Thymus (tissue), 14 donors: ENCODE data around the gene BTBD19. TPM values are rescaled to one million over a fixed set of nuclear protein-coding genes. Genes with fewer than 3 reads are reported as not detected.
A peak's percentile ranks its signal among the peaks of the same experiment; 100 is the strongest.
"Not testable (repeated sequence)": the region's sequence is repeated elsewhere in the genome, so short reads cannot be mapped to it uniquely, and the experiment has no call there.

Experiments
- DNase-seq, 9 donors: peaks; one replicate each; pipeline ENCODE4 v3.0.0-alpha.2; 2013; ENCODE audit warnings: low spot score in 9 of 9, low read depth in 6 of 9, missing footprints in 1 of 9
- H3K27ac ChIP-seq, 2 donors: one replicate each; pipeline ENCODE4 v1.5.1; 2013; ENCODE audit warnings: control low read depth in 1 of 2, low read depth in 1 of 2, low read length in 1 of 2, mild to moderate bottlenecking in 1 of 2, moderate library complexity in 1 of 2
- H3K27me3 ChIP-seq, 2 donors: one replicate each; pipeline ENCODE4 v1.5.1; 2013; ENCODE audit warnings: low read length in 1 of 2; ENCODE audit not compliant: control insufficient read depth in 2 of 2, insufficient read depth in 1 of 2
- H3K36me3 ChIP-seq, 2 donors: one replicate each; pipeline ENCODE4 v1.5.1; 2013; ENCODE audit warnings: low read length in 1 of 2, mild to moderate bottlenecking in 1 of 2, moderate library complexity in 1 of 2; ENCODE audit not compliant: control insufficient read depth in 2 of 2, insufficient read depth in 2 of 2
- H3K4me1 ChIP-seq, 2 donors: one replicate each; pipeline ENCODE4 v1.5.1; 2013; ENCODE audit warnings: low read length in 2 of 2; ENCODE audit not compliant: control insufficient read depth in 2 of 2, insufficient read depth in 2 of 2
- H3K4me3 ChIP-seq, 2 donors: one replicate each; pipeline ENCODE4 v1.5.1; 2013; ENCODE audit warnings: low read length in 2 of 2, control low read depth in 1 of 2, mild to moderate bottlenecking in 1 of 2
- H3K9me3 ChIP-seq, 2 donors: one replicate each; pipeline ENCODE4 v1.5.1; 2013; ENCODE audit warnings: low read length in 1 of 2, mild to moderate bottlenecking in 1 of 2; ENCODE audit not compliant: control insufficient read depth in 2 of 2, insufficient read depth in 1 of 2
- WGBS: extraction: QIAGEN DNeasy Blood & Tissue Kit; methylation state at CpG from one replicate; pipeline ENCODE4 v1.1.7; 2013; 5-methylcytosine and 5-hydroxymethylcytosine counted together
- long read RNA-seq, 10 donors: transcript quantifications; one replicate each; lab custom pipeline, GENCODE V29; 2026
- polyA plus RNA-seq: library from polyadenylated mRNA; stranded (reverse); fragments of 200-250 nt; gene quantifications from one replicate; pipeline ENCODE4 v1.2.3, GENCODE V29; 2013
- total RNA-seq: library from RNA; stranded (reverse); fragments of 120-200 nt; gene quantifications from one replicate; pipeline ENCODE4 v1.2.4, GENCODE V29; 2013
- donor health status: healthy.

The BTBD19 gene, protein sequence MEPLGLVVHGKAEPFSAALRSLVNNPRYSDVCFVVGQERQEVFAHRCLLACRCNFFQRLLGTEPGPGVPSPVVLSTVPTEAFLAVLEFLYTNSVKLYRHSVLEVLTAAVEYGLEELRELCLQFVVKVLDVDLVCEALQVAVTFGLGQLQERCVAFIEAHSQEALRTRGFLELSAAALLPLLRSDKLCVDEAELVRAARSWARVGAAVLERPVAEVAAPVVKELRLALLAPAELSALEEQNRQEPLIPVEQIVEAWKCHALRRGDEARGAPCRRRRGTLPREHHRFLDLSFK
- total RNA-seq (0.42 TPM), polyA plus RNA-seq (3.8 TPM)
- long read RNA-seq, donor 1: 0 reads
- long read RNA-seq, donor 2, partial matches to known transcripts: 15 of 15 reads
- long read RNA-seq, donor 2, other reads (novel, unspliced or antisense): 0 of 15 reads
- long read RNA-seq, donor 3: 0 reads
- long read RNA-seq, donor 4: 0 reads
- long read RNA-seq, donor 5, partial matches to known transcripts: 0 of 1 reads
- long read RNA-seq, donor 5, other reads (novel, unspliced or antisense): 0 of 1 reads
- long read RNA-seq, donor 6: 0 reads
- long read RNA-seq, donor 7: 0 reads
- long read RNA-seq, donor 8: 0 reads
- long read RNA-seq, donor 9: 0 reads
- long read RNA-seq, donor 10: 0 reads

DNA sequence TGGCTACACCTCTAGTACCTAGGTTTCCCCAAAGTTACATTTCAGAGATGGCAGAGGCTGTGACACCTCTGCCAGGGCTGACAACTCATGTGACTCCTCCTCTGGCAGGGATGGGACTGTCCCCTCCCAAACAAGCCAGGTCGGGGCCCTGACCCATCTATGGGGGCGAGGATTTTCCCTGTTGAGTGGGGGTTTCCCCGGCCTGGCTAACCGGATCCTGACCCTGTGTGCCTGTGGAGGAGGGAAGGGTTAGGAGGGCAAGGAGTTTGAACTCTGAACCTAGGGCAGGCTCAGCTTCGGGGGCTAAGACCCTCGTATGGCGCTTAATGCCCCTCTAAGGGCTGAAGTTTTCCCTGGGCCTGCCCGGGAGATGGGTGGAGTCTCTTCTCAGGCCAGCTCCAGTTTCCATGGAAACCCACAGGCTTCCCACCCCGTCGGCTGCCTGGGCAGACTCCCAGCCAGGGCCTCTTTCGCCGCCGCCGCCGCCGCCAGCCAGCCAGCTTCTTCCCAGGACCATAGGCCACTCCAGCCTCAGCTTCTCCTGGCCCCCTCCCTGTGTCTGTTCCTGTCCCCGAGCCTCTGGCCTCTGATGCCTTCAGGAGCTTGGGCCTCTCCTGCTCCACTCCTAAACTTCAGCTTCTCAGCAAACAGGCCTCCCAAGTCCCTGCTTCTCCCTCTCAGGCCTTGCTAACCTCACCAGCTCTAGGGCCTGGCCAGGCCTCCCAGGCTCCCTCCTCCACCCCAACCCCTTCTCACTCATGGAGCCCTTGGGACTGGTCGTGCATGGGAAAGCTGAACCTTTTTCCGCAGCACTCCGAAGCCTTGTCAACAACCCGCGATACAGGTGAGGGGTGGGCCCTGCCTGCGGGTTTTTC lies at the start of gene BTBD19:
TSS of gene BTBD19 (plus strand) at position 461 of the 875 bp plus-strand sequence. CDS start at position 759, 298 bp downstream.
- WGBS: 78% methylated on average over 23 of the region's 23 CpGs
- no peaks in the 10 kb centered on the region for H3K27me3 ChIP-seq
- peak in 1 of 9 donors; percentile 52 for DNase-seq
- peaks cover 0 to 12% of the 10 kb centered on the region in 2 donors for H3K9me3 ChIP-seq
- peak within 1 kb of the TSS; percentile 95 to 98 for H3K27ac ChIP-seq
- peaks cover 48 to 70% of the 10 kb centered on the region in 2 donors for H3K4me1 ChIP-seq
- H3K36me3 ChIP-seq: peaks cover 29 to 33% of the 10 kb centered on the region in 2 donors
- peak within 1 kb of the TSS; percentile 8 to 14 for H3K4me3 ChIP-seq

- peaks cover 87 to 95% of the 10 kb centered on the region in 2 donors for H3K36me3 ChIP-seq
- no peaks in the 10 kb centered on the region for H3K4me1 ChIP-seq
- 94% methylated on average over 11 of the region's 11 CpGs for WGBS
- no peak overlapping the region for H3K4me3 ChIP-seq
- no peak for DNase-seq
- no peaks in the 10 kb centered on the region for H3K9me3 ChIP-seq
- no peak overlapping the region for H3K27ac ChIP-seq
- H3K27me3 ChIP-seq: no peaks in the 10 kb centered on the region
These were observed 49.2 kb upstream of the BTBD19 start for GRCh38 chr1:44759077-44759476.

DNA sequence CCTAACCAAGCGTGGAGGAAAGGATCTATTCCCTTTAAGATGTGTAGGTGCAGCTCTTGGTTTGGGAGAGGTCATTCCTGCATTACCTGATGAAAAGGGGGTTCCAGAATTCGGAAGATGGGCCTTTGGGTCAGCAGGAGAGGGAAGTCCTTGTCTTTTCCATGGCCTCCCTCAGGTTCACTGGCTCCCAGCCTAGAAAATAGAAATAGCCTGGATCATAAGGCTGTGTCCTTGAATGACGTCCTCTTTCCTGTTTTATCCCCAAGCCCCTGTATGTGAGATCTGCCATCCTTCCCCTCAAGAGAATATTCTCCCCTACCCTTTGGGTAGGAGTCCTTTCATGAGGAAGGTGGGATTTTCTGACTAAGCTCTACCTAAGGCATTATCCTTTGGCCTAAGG lies 47.4 kb upstream of the BTBD19 start:
- peaks cover 77 to 89% of the 10 kb centered on the region in 2 donors for H3K36me3 ChIP-seq
- no peaks in the 10 kb centered on the region for H3K9me3 ChIP-seq
- no peak for DNase-seq
- WGBS: 98% methylated on average over 3 of the region's 3 CpGs
- no peak overlapping the region for H3K4me3 ChIP-seq
- no peak overlapping the region for H3K27ac ChIP-seq
- H3K4me1 ChIP-seq: no peaks in the 10 kb centered on the region
- H3K27me3 ChIP-seq: no peaks in the 10 kb centered on the region

- peaks cover 50 to 55% of the 10 kb centered on the region in 2 donors for H3K36me3 ChIP-seq
- 99% methylated on average over 6 of the region's 6 CpGs for WGBS
These were observed 41.9 kb upstream of the BTBD19 start for GRCh38 chr1:44766421-44766820.

DNA sequence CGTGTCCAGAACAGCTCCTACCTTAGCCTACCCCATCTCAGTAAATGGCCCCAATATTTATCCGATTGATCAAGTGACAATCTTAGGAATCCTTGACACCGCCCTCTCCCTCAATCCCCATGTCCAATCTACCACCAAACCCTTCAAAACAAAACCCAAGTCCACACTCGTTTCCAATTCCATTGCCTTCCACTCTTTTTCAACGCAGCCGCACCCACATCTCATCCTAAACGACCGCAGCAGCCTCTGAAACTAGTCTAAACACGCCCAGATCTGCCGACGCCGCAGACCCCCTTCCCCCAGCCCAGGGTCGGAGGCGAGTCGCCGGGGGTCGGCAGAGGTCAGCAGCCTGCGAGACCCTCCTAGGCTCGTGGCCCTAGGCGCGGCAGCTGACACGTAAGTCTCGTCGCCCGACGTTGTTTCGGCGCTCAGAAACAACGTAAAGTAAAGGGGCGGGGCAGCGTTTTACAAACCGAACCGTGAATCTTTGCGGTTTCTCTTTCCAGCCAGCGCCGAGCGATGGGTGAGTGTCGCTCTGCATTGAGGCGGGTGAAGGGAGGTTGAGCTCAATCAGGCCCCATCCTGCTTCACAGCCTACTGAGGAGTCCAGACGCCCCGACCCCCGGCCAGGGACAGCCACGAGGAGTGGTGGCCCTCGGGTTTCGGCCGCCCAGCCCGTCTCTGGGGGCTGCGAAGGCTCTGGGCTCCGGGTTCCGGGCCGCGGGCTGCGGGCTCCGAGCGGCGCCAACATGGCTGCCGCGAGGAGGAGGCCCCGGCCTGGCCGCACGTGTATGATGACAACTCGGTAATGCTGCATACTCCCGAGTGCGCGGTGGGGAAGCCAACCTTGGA lies 33.0 kb upstream of the BTBD19 start, which contains the start of gene RPS8:
TSS of gene RPS8 (plus strand) at position 463 of the 852 bp plus-strand sequence. CDS start at position 520, 57 bp downstream.
- Histone ChIP-seq H3K9me3 (no peaks in the 10 kb centered on the region), H3K36me3 (peaks cover 26 to 37% of the 10 kb centered on the region in 2 donors), H3K27me3 (no peaks in the 10 kb centered on the region), H3K27ac (peak within 1 kb of the TSS; percentile 91 to 96), H3K4me3 (peak within 1 kb of the TSS; percentile 73 to 87), H3K4me1 (peaks cover 12 to 30% of the 10 kb centered on the region in 2 donors)
- under 1% methylated on average over 65 of the region's 65 CpGs for WGBS
- peak; percentile 82 to 97 (median 89) for DNase-seq

More at GRCh38 chr1:44766421-44766820, 41.9 kb upstream of the BTBD19 start:
- not testable (repeated sequence) for H3K9me3 ChIP-seq, H3K4me1 ChIP-seq, DNase-seq, H3K27me3 ChIP-seq, H3K4me3 ChIP-seq, H3K27ac ChIP-seq

GRCh38 chr1:44775930-44776729 lies 32.2 kb upstream of the BTBD19 start:
- DNase-seq: no peak
- WGBS: 10% methylated on average over 36 of the region's 36 CpGs
- H3K36me3 ChIP-seq: peaks cover 33 to 44% of the 10 kb centered on the region in 2 donors

GRCh38 chr1:44776730-44777068 lies 31.6 kb upstream of the BTBD19 start:
- Histone ChIP-seq H3K36me3 (peaks cover 37 to 48% of the 10 kb centered on the region in 2 donors), H3K9me3 (no peaks in the 10 kb centered on the region), H3K4me3 (peak overlapping the region; percentile 73 to 87), H3K4me1 (peaks cover 12 to 30% of the 10 kb centered on the region in 2 donors), H3K27ac (peak overlapping the region; percentile 64 to 91), H3K27me3 (no peaks in the 10 kb centered on the region)
- WGBS: 78% methylated on average over 12 of the region's 12 CpGs
- DNase-seq: no peak

More at GRCh38 chr1:44775930-44776729, 32.2 kb upstream of the BTBD19 start:
- H3K27ac ChIP-seq: peak overlapping the region; percentile 91 to 96
- no peaks in the 10 kb centered on the region for H3K9me3 ChIP-seq
- H3K4me3 ChIP-seq: peak overlapping the region; percentile 73 to 87
- peaks cover 12 to 30% of the 10 kb centered on the region in 2 donors for H3K4me1 ChIP-seq
- no peaks in the 10 kb centered on the region for H3K27me3 ChIP-seq
